Brain microvascular endothelial cell (primary cell): ENCODE data around the gene SH2B2.
"Not testable (repeated sequence)": the region's sequence is repeated elsewhere in the genome, so short reads cannot be mapped to it uniquely, and the experiment has no call there.

ENCODE experiments used
- DNase-seq: peaks from one replicate; pipeline ENCODE4 v3.0.0-alpha.2; 2020
- H3K27ac ChIP-seq: fragments of 250-450 bp; sonication (Bioruptor Pico); 2 replicates; pipeline ENCODE4 v1.5.1; 2020; ENCODE audit warnings: mild to moderate bottlenecking, moderate library complexity
- H3K27me3 ChIP-seq: fragments of 250-450 bp; sonication (Bioruptor Pico); replicated peaks from 2 replicates; pipeline ENCODE4 v1.5.1; 2020; ENCODE audit warnings: mild to moderate bottlenecking
- H3K36me3 ChIP-seq: fragments of 250-450 bp; sonication (Bioruptor Pico); replicated peaks from 2 replicates; pipeline ENCODE4 v1.5.1; 2020; ENCODE audit warnings: mild to moderate bottlenecking
- H3K4me3 ChIP-seq: 2 replicates; pipeline ENCODE4 v1.5.1; 2011; ENCODE audit warnings: low read depth, mild to moderate bottlenecking, control low read depth, low read length, moderate library complexity
- CTCF ChIP-seq: IDR thresholded peaks from 2 replicates; pipeline ENCODE4 v1.5.1; 2011; ENCODE audit warnings: low read depth, mild to moderate bottlenecking, moderate library complexity, low read length, control low read depth, inconsistent platforms; ENCODE audit errors: missing control alignments
- in situ Hi-C: cut with HindIII; loops from 2 replicates; pipeline ENCODE4 v1.10.0; 2017; ENCODE audit warnings: low sequenced_read_pairs, low pct_ligation_motif_present

SH2B2 gene

GRCh38 chr7:102296179-102296438, 9.4 kb downstream of the SH2B2 start:
- Histone ChIP-seq H3K27me3 (peaks cover 6% of the 10 kb centered on the region), H3K27ac (no peak overlapping the region), H3K36me3 (no peaks in the 10 kb centered on the region), H3K4me3 (no peak overlapping the region)
- DNase-seq, result no peak
- no peak for TF ChIP-seq CTCF
- in situ Hi-C loops, result no loop called here

- Histone ChIP-seq H3K27ac (no peak overlapping the region), H3K36me3 (no peaks in the 10 kb centered on the region), H3K4me3 (no peak overlapping the region), H3K27me3 (peaks cover 6% of the 10 kb centered on the region)
- no peak for TF ChIP-seq CTCF
- DNase-seq, result no peak
- in situ Hi-C loops, result no loop called here
Observed at GRCh38 chr7:102296514-102296913, 9.8 kb downstream of the SH2B2 start.

GRCh38 chr7:102297487-102298218, 11.0 kb downstream of the SH2B2 start:
- in situ Hi-C loops, result no loop called here
- Histone ChIP-seq H3K4me3 (no peak overlapping the region), H3K27me3 (peaks cover 6% of the 10 kb centered on the region), H3K27ac (no peak overlapping the region), H3K36me3 (no peaks in the 10 kb centered on the region)
- DNase-seq, result no peak
- no peak for TF ChIP-seq CTCF

- peak; percentile 31 for TF ChIP-seq CTCF
- peaks cover 2% of the 10 kb centered on the region for H3K27me3 ChIP-seq
- H3K36me3 ChIP-seq, result no peaks in the 10 kb centered on the region
- no peak for DNase-seq
- H3K27ac ChIP-seq, result no peak overlapping the region
- in situ Hi-C loops, result no loop called here
- H3K4me3 ChIP-seq, result no peak overlapping the region
Observed at GRCh38 chr7:102300643-102301221, 14.1 kb downstream of the SH2B2 start.

- H3K27me3 ChIP-seq, DNase-seq, H3K4me3 ChIP-seq, H3K27ac ChIP-seq, in situ Hi-C loops, H3K36me3 ChIP-seq: not testable (repeated sequence)
Observed at GRCh38 chr7:102301367-102301766, 14.7 kb downstream of the SH2B2 start.

GRCh38 chr7:102302025-102302424, 15.4 kb downstream of the SH2B2 start:
- H3K27me3 ChIP-seq, result peaks cover 2% of the 10 kb centered on the region
- no peak for TF ChIP-seq CTCF

More at GRCh38 chr7:102302025-102302424, 15.4 kb downstream of the SH2B2 start:
- H3K4me3 ChIP-seq, result no peak overlapping the region
- H3K27ac ChIP-seq, result no peak overlapping the region
- in situ Hi-C loops, result no loop called here
- H3K36me3 ChIP-seq, result no peaks in the 10 kb centered on the region
- DNase-seq, result no peak
